ENCODE measurements around the gene SHISA2. TPM values are rescaled to one million over a fixed set of nuclear protein-coding genes. Genes with fewer than 3 reads are reported as not detected.

SHISA2 gene
- total RNA-seq, 1 donor from 2014 or later = not detected

GRCh38 chr13:26048741-26049140 lies 3.1 kb downstream of the SHISA2 start:
- no peaks in the 10 kb centered on the region for H3K9me3 ChIP-seq
- no peaks in the 10 kb centered on the region for H3K36me3 ChIP-seq
- intact Hi-C loops (cut with DNase I) = no loop called here
- no peak for DNase-seq (ENCODE audit: extremely low spot score in 2 of 2)
- TF ChIP-seq, protein P1, sequence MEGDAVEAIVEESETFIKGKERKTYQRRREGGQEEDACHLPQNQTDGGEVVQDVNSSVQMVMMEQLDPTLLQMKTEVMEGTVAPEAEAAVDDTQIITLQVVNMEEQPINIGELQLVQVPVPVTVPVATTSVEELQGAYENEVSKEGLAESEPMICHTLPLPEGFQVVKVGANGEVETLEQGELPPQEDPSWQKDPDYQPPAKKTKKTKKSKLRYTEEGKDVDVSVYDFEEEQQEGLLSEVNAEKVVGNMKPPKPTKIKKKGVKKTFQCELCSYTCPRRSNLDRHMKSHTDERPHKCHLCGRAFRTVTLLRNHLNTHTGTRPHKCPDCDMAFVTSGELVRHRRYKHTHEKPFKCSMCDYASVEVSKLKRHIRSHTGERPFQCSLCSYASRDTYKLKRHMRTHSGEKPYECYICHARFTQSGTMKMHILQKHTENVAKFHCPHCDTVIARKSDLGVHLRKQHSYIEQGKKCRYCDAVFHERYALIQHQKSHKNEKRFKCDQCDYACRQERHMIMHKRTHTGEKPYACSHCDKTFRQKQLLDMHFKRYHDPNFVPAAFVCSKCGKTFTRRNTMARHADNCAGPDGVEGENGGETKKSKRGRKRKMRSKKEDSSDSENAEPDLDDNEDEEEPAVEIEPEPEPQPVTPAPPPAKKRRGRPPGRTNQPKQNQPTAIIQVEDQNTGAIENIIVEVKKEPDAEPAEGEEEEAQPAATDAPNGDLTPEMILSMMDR (IDR thresholded peaks at IDR 0.05) = no peak
- no peak for TF ChIP-seq POLR2A (IDR thresholded peaks at IDR 0.05)
- no peak for TF ChIP-seq POLR2AphosphoS5 (IDR thresholded peaks at IDR 0.05; ENCODE audit: insufficient read depth in 1 of 2, low read depth in 1 of 2)
- no peak overlapping the region for H3K4me3 ChIP-seq
- peaks cover 31% of the 10 kb centered on the region for H3K4me1 ChIP-seq
- no peak overlapping the region for H3K27ac ChIP-seq
- peaks cover 9% of the 10 kb centered on the region for H3K27me3 ChIP-seq

DNA sequence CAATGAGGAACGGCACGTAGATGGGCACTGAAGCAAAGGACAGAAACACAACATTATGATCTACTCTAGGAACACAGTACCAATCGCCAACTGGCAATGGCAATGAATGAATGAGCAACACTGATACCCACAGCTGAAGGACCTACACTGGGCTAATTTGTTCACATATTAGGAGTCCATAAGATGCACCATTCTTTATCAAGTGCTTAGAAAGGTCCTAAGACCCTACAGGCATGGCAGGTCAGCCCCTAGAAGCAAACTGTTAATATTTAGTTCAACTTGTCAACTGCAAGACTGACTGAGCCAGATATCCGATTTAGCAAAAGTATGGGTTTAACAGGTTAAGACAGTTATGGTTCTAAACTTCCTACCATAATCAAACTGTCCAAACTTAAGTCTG lies 4.8 kb downstream of the SHISA2 start:
- TF ChIP-seq, protein P1 (IDR thresholded peaks at IDR 0.05) = no peak
- no peak for TF ChIP-seq POLR2A (IDR thresholded peaks at IDR 0.05)
- no peak for TF ChIP-seq POLR2AphosphoS5 (IDR thresholded peaks at IDR 0.05; ENCODE audit: insufficient read depth in 1 of 2, low read depth in 1 of 2)
- Histone ChIP-seq H3K27ac (no peak overlapping the region), H3K27me3 (peaks cover 9% of the 10 kb centered on the region), H3K4me1 (peaks cover 28% of the 10 kb centered on the region), H3K9me3 (no peaks in the 10 kb centered on the region), H3K36me3 (no peaks in the 10 kb centered on the region), H3K4me3 (no peak overlapping the region)
- intact Hi-C loops (cut with DNase I) = no loop called here
- peak in 1 of 2 donors; percentile 32 for DNase-seq (ENCODE audit: extremely low spot score in 2 of 2)

DNA sequence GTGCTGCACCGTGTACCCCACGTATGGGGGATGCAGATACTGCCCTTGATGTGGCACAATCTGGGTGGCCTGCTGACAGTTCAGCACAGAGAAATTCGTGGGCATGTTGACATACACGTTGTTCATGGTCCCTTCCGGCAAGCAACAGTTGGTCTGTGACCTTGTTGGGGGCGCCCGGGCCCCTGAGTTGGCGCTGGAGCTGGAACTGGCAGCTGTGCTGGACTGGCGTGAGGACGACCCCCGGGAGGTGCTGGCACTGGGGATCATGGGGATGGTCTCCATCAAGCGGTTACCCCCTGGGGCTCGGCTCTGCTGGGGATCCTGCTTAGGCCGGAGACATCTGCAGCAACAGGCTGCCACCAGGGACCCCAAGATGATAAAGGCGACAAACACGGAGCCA lies 5.2 kb downstream of the SHISA2 start:
- DNase-seq (ENCODE audit: extremely low spot score in 2 of 2) = no peak
- Histone ChIP-seq H3K4me3 (no peak overlapping the region), H3K27ac (no peak overlapping the region), H3K4me1 (peaks cover 26% of the 10 kb centered on the region), H3K9me3 (no peaks in the 10 kb centered on the region), H3K27me3 (peaks cover 9% of the 10 kb centered on the region), H3K36me3 (no peaks in the 10 kb centered on the region)
- TF ChIP-seq POLR2A (IDR thresholded peaks at IDR 0.05) (no peak), POLR2AphosphoS5 (IDR thresholded peaks at IDR 0.05; ENCODE audit: insufficient read depth in 1 of 2, low read depth in 1 of 2) (no peak)
- TF ChIP-seq, protein P1 (IDR thresholded peaks at IDR 0.05) = no peak
- intact Hi-C loops (cut with DNase I) = no loop called here

DNA sequence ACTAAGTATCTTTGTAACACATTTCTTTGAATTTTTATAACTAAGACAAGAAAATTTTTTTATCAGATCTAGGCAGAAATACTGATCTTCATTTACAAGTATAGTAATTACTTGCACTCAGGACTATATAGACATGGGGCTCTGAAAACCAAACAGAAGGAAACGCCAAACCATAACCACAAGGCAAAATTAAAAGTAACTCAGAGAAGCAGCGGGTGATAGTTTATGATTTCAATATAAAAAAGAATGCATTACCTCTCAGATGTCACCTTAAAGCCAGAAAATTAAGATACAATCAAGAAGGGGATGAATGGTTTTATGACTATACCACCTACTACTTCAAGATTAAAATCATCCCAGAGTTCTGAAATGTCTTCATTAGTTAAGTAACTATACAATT lies 6.7 kb downstream of the SHISA2 start:
- H3K36me3 ChIP-seq = no peaks in the 10 kb centered on the region
- peaks cover under 1% of the 10 kb centered on the region for H3K27me3 ChIP-seq
- intact Hi-C loops (cut with DNase I) = no loop called here
- no peak overlapping the region for H3K4me3 ChIP-seq
- H3K27ac ChIP-seq = no peak overlapping the region
- TF ChIP-seq POLR2A (IDR thresholded peaks at IDR 0.05) = no peak
- TF ChIP-seq, protein P1 (IDR thresholded peaks at IDR 0.05) = no peak
- TF ChIP-seq POLR2AphosphoS5 (IDR thresholded peaks at IDR 0.05; ENCODE audit: insufficient read depth in 1 of 2, low read depth in 1 of 2) = no peak
- H3K9me3 ChIP-seq = no peaks in the 10 kb centered on the region
- peaks cover 11% of the 10 kb centered on the region for H3K4me1 ChIP-seq
- DNase-seq (ENCODE audit: extremely low spot score in 2 of 2) = no peak

- TF ChIP-seq POLR2AphosphoS5 (IDR thresholded peaks at IDR 0.05; ENCODE audit: insufficient read depth in 1 of 2, low read depth in 1 of 2) (no peak), POLR2A (IDR thresholded peaks at IDR 0.05) (no peak)
- TF ChIP-seq, protein P1 (IDR thresholded peaks at IDR 0.05) = no peak
- no peaks in the 10 kb centered on the region for H3K4me1 ChIP-seq
- H3K27ac ChIP-seq = no peak overlapping the region
- H3K9me3 ChIP-seq = no peaks in the 10 kb centered on the region
- intact Hi-C loops (cut with DNase I) = no loop called here
- H3K27me3 ChIP-seq = no peaks in the 10 kb centered on the region
- H3K36me3 ChIP-seq = no peaks in the 10 kb centered on the region
- no peak for DNase-seq (ENCODE audit: extremely low spot score in 2 of 2)
- H3K4me3 ChIP-seq = no peak overlapping the region
These were observed 9.0 kb downstream of the SHISA2 start for GRCh38 chr13:26042785-26043184.

All from vagina (tissue), 2 donors.